OCI-LY1 (cell line): ENCODE data around the gene TOMM7.

Experiments used
- H2AFZ ChIP-seq: fragments of 200-600 bp; sonication (generic), shearing (Covaris generic); 2 replicates; pipeline ENCODE4 v1.6.0; 2014; ENCODE audit warnings: antibody characterized with exemption, mild to moderate bottlenecking, low read length
- H3F3A ChIP-seq: fragments of 200-600 bp; sonication (generic), shearing (Covaris generic); 2 replicates; pipeline ENCODE4 v1.6.0; 2014; ENCODE audit warnings: mild to moderate bottlenecking, antibody characterized with exemption, low read length, moderate library complexity; ENCODE audit not compliant: insufficient read depth
- H3K27ac ChIP-seq: fragments of 200-600 bp; sonication (generic); 2 replicates; pipeline ENCODE4 v1.5.1; 2014; ENCODE audit warnings: low read length, mixed run types, mild to moderate bottlenecking, low read depth; ENCODE audit not compliant: poor library complexity, severe bottlenecking
- H3K27me3 ChIP-seq: fragments of 200-600 bp; sonication (generic); 2 replicates; pipeline ENCODE4 v1.6.0; 2014; ENCODE audit warnings: antibody characterized with exemption, mild to moderate bottlenecking, low read length, moderate library complexity; ENCODE audit not compliant: insufficient read depth
- H3K36me3 ChIP-seq: fragments of 200-600 bp; sonication (generic); 2 replicates; pipeline ENCODE4 v1.6.1; 2014; ENCODE audit warnings: mild to moderate bottlenecking, antibody characterized with exemption, low read length, moderate library complexity, mixed read lengths; ENCODE audit not compliant: insufficient read depth
- H3K4me1 ChIP-seq: fragments of 200-600 bp; sonication (generic); 2 replicates; pipeline ENCODE4 v1.5.1; 2014; ENCODE audit warnings: mild to moderate bottlenecking, low read length, moderate library complexity; ENCODE audit not compliant: insufficient read depth, severe bottlenecking
- H3K4me2 ChIP-seq: fragments of 200-600 bp; sonication (generic), shearing (Covaris generic); 2 replicates; pipeline ENCODE4 v1.6.1; 2014; ENCODE audit warnings: low read length
- H3K4me3 ChIP-seq: fragments of 200-600 bp; sonication (generic); 2 replicates; pipeline ENCODE4 v1.5.1; 2014; ENCODE audit warnings: low read length, low read depth, mild to moderate bottlenecking, mixed read lengths; ENCODE audit not compliant: poor library complexity, severe bottlenecking
- H3K79me2 ChIP-seq: fragments of 200-600 bp; shearing (Covaris generic); 2 replicates; pipeline ENCODE4 v1.6.1; 2016; ENCODE audit warnings: mixed run types, low read length, mixed read lengths; ENCODE audit not compliant: insufficient read depth
- H3K9ac ChIP-seq: fragments of 200-600 bp; sonication (generic), shearing (Covaris generic); 2 replicates; pipeline ENCODE4 v1.6.1; 2014; ENCODE audit warnings: mild to moderate bottlenecking, low read length, mixed read lengths
- H3K9me2 ChIP-seq: fragments of 200-600 bp; sonication (generic), shearing (Covaris generic); 2 replicates; pipeline ENCODE4 v1.6.1; 2014; ENCODE audit warnings: low read depth, mild to moderate bottlenecking, low read length, mixed read lengths
- H3K9me3 ChIP-seq: fragments of 200-600 bp; shearing (Covaris generic); 2 replicates; pipeline ENCODE4 v1.6.1; 2014; ENCODE audit warnings: low read length, mixed read lengths
- H4K20me1 ChIP-seq: fragments of 200-600 bp; sonication (generic), shearing (Covaris generic); 2 replicates; pipeline ENCODE4 v1.6.0; 2016; ENCODE audit warnings: mild to moderate bottlenecking, low read length; ENCODE audit not compliant: insufficient read depth
- EZH2 ChIP-seq: fragments of 200-600 bp; sonication (generic), shearing (Covaris generic); IDR thresholded peaks from 2 replicates; pipeline ENCODE4 v1.8.0; 2017; ENCODE audit warnings: borderline replicate concordance, mixed run types, mild to moderate bottlenecking, antibody characterized with exemption, low read length, moderate library complexity, mixed read lengths
- TF ChIP-seq, protein P1 (sequence below): fragments of 200-600 bp; sonication (generic), shearing (Covaris generic); IDR thresholded peaks from 2 replicates; pipeline ENCODE4 v1.5.1; 2017; ENCODE audit warnings: mild to moderate bottlenecking, antibody characterized with exemption, low read length, moderate library complexity, mixed read lengths

TOMM7 gene

DNA sequence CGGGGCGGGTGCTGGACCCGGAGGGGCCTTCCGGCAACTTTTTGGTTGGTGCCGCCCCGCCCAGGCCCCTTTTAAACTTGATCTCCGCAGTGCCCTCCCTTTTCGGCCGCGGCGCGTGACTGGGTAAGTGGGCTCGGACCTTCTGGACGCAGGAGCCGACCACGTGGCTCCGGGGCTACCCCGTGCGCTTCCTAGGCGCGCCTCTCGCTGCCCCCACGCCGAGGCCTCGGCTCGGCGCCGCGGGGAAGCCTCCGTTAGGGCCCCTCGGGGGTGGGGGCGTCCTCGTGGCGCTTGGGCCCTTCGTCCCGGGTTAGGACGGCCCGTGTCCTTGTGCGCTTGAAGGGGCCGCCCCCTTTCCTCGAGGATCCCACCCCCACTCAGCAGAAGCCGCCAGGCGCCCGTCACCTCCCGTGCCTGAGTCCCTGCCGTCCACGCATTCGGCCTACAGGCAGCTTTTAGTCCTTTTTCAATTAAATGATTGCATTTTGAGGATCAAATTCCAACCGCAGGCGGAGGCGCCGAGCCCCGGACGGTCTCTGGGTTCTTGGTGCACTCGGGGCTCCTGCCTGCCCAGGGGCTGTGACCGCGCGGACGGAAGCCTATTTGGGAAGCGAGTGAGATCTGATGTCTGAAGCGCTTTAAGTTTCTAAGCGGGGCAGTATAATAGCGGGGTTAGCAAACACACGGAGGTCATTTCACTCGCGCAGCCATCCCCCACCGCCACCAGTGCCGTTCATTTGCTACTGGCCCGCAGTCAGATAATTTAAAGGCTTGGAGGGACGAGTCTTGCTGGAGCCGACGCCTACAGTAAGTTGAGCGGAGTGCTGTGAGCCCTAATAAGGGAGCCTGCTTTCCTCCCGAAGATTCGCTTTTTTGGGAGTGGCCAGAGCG lies 31.8 kb upstream of the TOMM7 start:
- no peaks in the 10 kb centered on the region for H3K9me2 ChIP-seq
- no peak for TF ChIP-seq EZH2
- TF ChIP-seq, protein P1, sequence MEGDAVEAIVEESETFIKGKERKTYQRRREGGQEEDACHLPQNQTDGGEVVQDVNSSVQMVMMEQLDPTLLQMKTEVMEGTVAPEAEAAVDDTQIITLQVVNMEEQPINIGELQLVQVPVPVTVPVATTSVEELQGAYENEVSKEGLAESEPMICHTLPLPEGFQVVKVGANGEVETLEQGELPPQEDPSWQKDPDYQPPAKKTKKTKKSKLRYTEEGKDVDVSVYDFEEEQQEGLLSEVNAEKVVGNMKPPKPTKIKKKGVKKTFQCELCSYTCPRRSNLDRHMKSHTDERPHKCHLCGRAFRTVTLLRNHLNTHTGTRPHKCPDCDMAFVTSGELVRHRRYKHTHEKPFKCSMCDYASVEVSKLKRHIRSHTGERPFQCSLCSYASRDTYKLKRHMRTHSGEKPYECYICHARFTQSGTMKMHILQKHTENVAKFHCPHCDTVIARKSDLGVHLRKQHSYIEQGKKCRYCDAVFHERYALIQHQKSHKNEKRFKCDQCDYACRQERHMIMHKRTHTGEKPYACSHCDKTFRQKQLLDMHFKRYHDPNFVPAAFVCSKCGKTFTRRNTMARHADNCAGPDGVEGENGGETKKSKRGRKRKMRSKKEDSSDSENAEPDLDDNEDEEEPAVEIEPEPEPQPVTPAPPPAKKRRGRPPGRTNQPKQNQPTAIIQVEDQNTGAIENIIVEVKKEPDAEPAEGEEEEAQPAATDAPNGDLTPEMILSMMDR, result no peak
- H2AFZ ChIP-seq, result 0 out of 2 replicates have a peak overlapping the region, but pooled peaks have one; percentile 17
- H3F3A ChIP-seq, result 0 out of 2 replicates have a peak, but pooled peaks cover 6% of the 10 kb centered on the region
- peaks cover 29% of the 10 kb centered on the region for H3K4me1 ChIP-seq
- H3K27me3 ChIP-seq, result peaks cover 10% of the 10 kb centered on the region; the same call in 1 of the 2 replicates
- H3K4me3 ChIP-seq, result peak overlapping the region; percentile 85
- H3K9me3 ChIP-seq, result no peaks in the 10 kb centered on the region
- peaks cover 16% of the 10 kb centered on the region for H3K79me2 ChIP-seq
- H3K9ac ChIP-seq, result peak overlapping the region; percentile 92
- peak overlapping the region; percentile 72 for H3K4me2 ChIP-seq
- peaks cover 43% of the 10 kb centered on the region for H3K36me3 ChIP-seq
- peak overlapping the region; percentile 65 for H3K27ac ChIP-seq
- no peaks in the 10 kb centered on the region for H4K20me1 ChIP-seq

DNA sequence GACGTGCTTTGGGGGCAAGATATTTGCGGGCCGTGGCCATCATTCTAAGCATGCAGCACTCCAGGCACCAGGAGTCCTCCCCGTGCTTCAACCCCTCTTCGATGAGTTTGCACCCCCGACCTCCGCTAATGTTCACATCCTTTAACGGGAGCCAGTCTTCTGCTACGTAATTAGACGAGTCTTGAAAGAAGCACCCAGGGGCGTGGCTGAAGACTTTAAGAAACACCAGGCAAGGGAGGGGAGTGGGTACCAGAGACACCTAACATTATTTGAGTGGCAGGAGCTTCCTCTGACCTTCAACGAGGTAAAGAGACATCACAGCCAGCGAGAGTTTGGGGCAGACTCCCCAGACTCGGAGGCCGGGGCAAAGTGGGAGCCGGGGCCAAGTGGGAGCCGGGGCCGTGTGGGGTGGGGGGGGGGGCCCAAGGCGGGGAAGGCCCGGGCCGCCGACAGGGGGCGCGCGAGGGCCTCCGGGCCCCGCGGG lies 31.1 kb upstream of the TOMM7 start:
- H2AFZ ChIP-seq, result peak overlapping the region; percentile 10
- H3K27ac ChIP-seq, result no peak overlapping the region
- peaks cover 36% of the 10 kb centered on the region for H3K36me3 ChIP-seq
- H3F3A ChIP-seq, result no peaks in the 10 kb centered on the region
- H3K79me2 ChIP-seq, result peaks cover 16% of the 10 kb centered on the region
- no peaks in the 10 kb centered on the region for H3K9me2 ChIP-seq
- TF ChIP-seq EZH2, result no peak
- TF ChIP-seq, protein P1, result peak; percentile 58
- H3K27me3 ChIP-seq, result peaks cover 10% of the 10 kb centered on the region; the same call in 1 of the 2 replicates
- H3K9me3 ChIP-seq, result no peaks in the 10 kb centered on the region
- peak overlapping the region; percentile 30; the same call in 1 of the 2 replicates for H3K9ac ChIP-seq
- peak overlapping the region; percentile 85 for H3K4me3 ChIP-seq
- peaks cover 29% of the 10 kb centered on the region for H3K4me1 ChIP-seq
- H4K20me1 ChIP-seq, result no peaks in the 10 kb centered on the region
- peak overlapping the region; percentile 72 for H3K4me2 ChIP-seq

DNA sequence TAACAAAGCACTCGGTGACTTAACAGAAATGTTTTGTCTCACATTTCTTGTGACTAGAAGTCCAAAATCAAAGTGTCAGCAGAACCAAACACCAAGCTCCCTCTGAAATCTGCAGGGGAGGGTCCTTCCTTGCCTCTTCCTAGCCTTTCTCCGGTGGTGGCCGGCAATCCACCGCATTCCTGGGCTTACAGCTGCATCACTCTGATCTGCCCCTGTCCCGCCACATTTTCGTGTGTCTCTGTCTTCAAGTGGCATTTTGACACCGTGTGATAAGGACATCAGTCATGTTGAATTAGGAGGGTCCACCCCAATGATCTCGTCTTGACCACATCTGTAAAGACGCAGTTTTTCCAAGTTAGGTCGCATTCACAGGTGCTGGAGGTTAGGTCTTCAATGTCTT lies 30.5 kb upstream of the TOMM7 start:
- peaks cover 10% of the 10 kb centered on the region; the same call in 1 of the 2 replicates for H3K27me3 ChIP-seq
- H2AFZ ChIP-seq, result no peak overlapping the region
- no peaks in the 10 kb centered on the region for H3K9me2 ChIP-seq
- H3K4me2 ChIP-seq, result peak overlapping the region; percentile 72
- no peak overlapping the region for H3K27ac ChIP-seq
- H3K9me3 ChIP-seq, result no peaks in the 10 kb centered on the region
- peaks cover 16% of the 10 kb centered on the region for H3K79me2 ChIP-seq
- peak overlapping the region; percentile 30; the same call in 1 of the 2 replicates for H3K9ac ChIP-seq
- peaks cover 31% of the 10 kb centered on the region for H3K36me3 ChIP-seq
- peak overlapping the region; percentile 85 for H3K4me3 ChIP-seq
- TF ChIP-seq EZH2, result no peak
- H3K4me1 ChIP-seq, result peaks cover 29% of the 10 kb centered on the region
- H4K20me1 ChIP-seq, result no peaks in the 10 kb centered on the region
- no peaks in the 10 kb centered on the region for H3F3A ChIP-seq
